ENCODE results near the gene EIF4EBP2. TPM values are rescaled to one million over a fixed set of nuclear protein-coding genes. Genes with fewer than 3 reads are reported as not detected.

Gene EIF4EBP2
- total and polyA plus RNA-seq, 12 donors = 17.3 to 128 (median 78.3) TPM

GRCh38 chr10:70441161-70441894, 37.4 kb downstream of the EIF4EBP2 start, which contains the start of gene NODAL:
TSS of gene NODAL (minus strand) at chr10:70441681. CDS start at chr10:70441667, 14 bp downstream.
- WGBS, 2 donors = 14% methylated on average over 60 of the region's 60 CpGs
- intact Hi-C loops (cut with DNase I) = loop anchor here in 1 of 10 donors (10.0 kb wide), 1 partner anchor 443 kb away; the partner anchor contains the start of gene PCBD1
- Histone ChIP-seq H3K9me3 (no peaks in the 10 kb centered on the region), H3K36me3 (no peaks in the 10 kb centered on the region), H3K27me3 (peaks cover 4 to 49% (median 28%) of the 10 kb centered on the region in 7 donors), H3K27ac (no peak within 1 kb of the TSS), H3K4me3 (peak within 1 kb of the TSS; percentile 2 to 53 (median 40)), H3K4me1 (peaks cover 6 to 33% (median 21%) of the 10 kb centered on the region in 9 donors)
- no peak for TF ChIP-seq CTCF (IDR thresholded peaks at IDR 0.05)
- no peak for DNase-seq
- peak in 6 of 8 donors; percentile 15 to 46 (median 38) for ATAC-seq

GRCh38 chr10:70441895-70442309, 38.0 kb downstream of the EIF4EBP2 start:
- DNase-seq (no peak), ATAC-seq (peak in 1 of 8 donors; percentile 14)
- H3K4me3 ChIP-seq = no peak overlapping the region
- no peaks in the 10 kb centered on the region for H3K9me3 ChIP-seq
- intact Hi-C loops (cut with DNase I) = loop anchor here in 1 of 10 donors (10.0 kb wide), 1 partner anchor 443 kb away; the partner anchor contains the start of gene PCBD1
- H3K36me3 ChIP-seq = no peaks in the 10 kb centered on the region
- H3K4me1 ChIP-seq = peaks cover 6 to 35% (median 22%) of the 10 kb centered on the region in 9 donors
- H3K27ac ChIP-seq = no peak overlapping the region
- peaks cover 4 to 49% (median 28%) of the 10 kb centered on the region in 7 donors for H3K27me3 ChIP-seq
- WGBS, 2 donors = 54 to 56% methylated on average over 12 of the region's 12 CpGs
- TF ChIP-seq CTCF (IDR thresholded peaks at IDR 0.05) = no peak

GRCh38 chr10:70442332-70442988, 38.5 kb downstream of the EIF4EBP2 start:
- no peak for DNase-seq
- no peak for TF ChIP-seq CTCF (IDR thresholded peaks at IDR 0.05)
- Histone ChIP-seq H3K4me1 (peaks cover 6 to 35% (median 22%) of the 10 kb centered on the region in 9 donors), H3K9me3 (no peaks in the 10 kb centered on the region), H3K27ac (no peak overlapping the region), H3K4me3 (no peak overlapping the region), H3K27me3 (peaks cover 4 to 49% (median 28%) of the 10 kb centered on the region in 7 donors), H3K36me3 (no peaks in the 10 kb centered on the region)
- intact Hi-C loops (cut with DNase I) = loop anchor here in 1 of 10 donors (10.0 kb wide), 1 partner anchor 442 kb away; the partner anchor contains the start of gene PCBD1
- no peak for ATAC-seq
- WGBS, 2 donors = 93 to 95% methylated on average over 6 of the region's 6 CpGs

- peaks cover 4 to 40% (median 26%) of the 10 kb centered on the region in 7 donors for H3K27me3 ChIP-seq
- no peak for TF ChIP-seq CTCF (IDR thresholded peaks at IDR 0.05)
- H3K27ac ChIP-seq = no peak overlapping the region
- H3K4me3 ChIP-seq = no peak overlapping the region
- WGBS, 2 donors = 94 to 95% methylated on average over 4 of the region's 4 CpGs
- no peaks in the 10 kb centered on the region for H3K36me3 ChIP-seq
- no peaks in the 10 kb centered on the region for H3K9me3 ChIP-seq
- ATAC-seq (no peak), DNase-seq (no peak)
- H3K4me1 ChIP-seq = peaks cover 6 to 41% (median 24%) of the 10 kb centered on the region in 9 donors
- intact Hi-C loops (cut with DNase I) = loop anchor here in 1 of 10 donors (10.0 kb wide), 1 partner anchor 440 kb away; the partner anchor contains the start of gene PCBD1
Observed at GRCh38 chr10:70444744-70445143, 40.8 kb downstream of the EIF4EBP2 start.

Data from heart right ventricle (tissue), 16 donors.